BLaER1 treated with 17β-estradiol and CSF1 and Interleukin-3, amounts not matched to agents 10 nM and 100 nM (cell line): ENCODE results near the gene GABBR2.

ENCODE experiments used
- H3K27ac ChIP-seq, 11 experiments: shearing (Covaris generic); formaldehyde crosslinking; 2 replicates each; pipeline ENCODE4 v1.8.1; 2022
- H3K27me3 ChIP-seq, 11 experiments: shearing (Covaris generic); formaldehyde crosslinking; 2 replicates each; pipeline ENCODE4 v1.8.1; 2022
- H3K36me3 ChIP-seq, 11 experiments: shearing (Covaris generic); formaldehyde crosslinking; 2 replicates each; pipeline ENCODE4 v1.8.1; 2022
- H3K4me1 ChIP-seq, 10 experiments: shearing (Covaris generic); formaldehyde crosslinking; 2 replicates each; pipeline ENCODE4 v1.8.1; 2022
- H3K4me2 ChIP-seq, 11 experiments: shearing (Covaris generic); formaldehyde crosslinking; 2 replicates each; pipeline ENCODE4 v1.8.1; 2022
- H3K4me3 ChIP-seq, 10 experiments: shearing (Covaris generic); formaldehyde crosslinking; 2 replicates each; pipeline ENCODE4 v1.8.1; 2022
- H3K9ac ChIP-seq, 11 experiments: shearing (Covaris generic); formaldehyde crosslinking; 2 replicates each; pipeline ENCODE4 v1.8.1; 2022
- H3K9me3 ChIP-seq, 11 experiments: shearing (Covaris generic); formaldehyde crosslinking; replicated peaks in 1 of 11; 2 replicates each; pipeline ENCODE4 v1.8.1; 2022
- H4K20me1 ChIP-seq, 11 experiments: shearing (Covaris generic); formaldehyde crosslinking; 2 replicates each; pipeline ENCODE4 v1.8.1; 2022
- Cebpa-rat ChIP-seq, 11 experiments: shearing (Covaris generic); IDR thresholded peaks; 2 replicates each; pipeline ENCODE4 v1.8.1; 2022

The GABBR2 gene

GRCh38 chr9:98442114-98442513 is 266.6 kb downstream of the GABBR2 start:
- H3K9me3 ChIP-seq: no peaks in the 10 kb centered on the region

DNA sequence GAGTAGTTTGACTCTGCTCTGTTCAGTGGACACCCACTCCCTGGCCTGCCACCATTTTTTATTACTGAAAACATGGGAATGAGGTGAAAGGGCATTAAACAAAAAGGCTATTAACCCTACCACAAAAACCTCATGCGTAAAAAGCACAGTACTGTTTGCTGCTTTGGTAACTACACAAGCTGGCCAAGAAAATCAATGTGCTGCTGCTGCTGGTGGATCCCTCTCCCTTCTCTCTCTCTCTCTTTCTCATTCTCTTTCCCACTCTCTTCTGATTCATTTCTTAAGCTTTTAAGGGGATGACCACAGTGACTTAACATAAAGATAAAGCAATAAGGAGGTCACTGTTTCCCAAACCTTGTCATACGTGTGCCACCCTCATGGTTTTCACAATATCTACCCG is 270.1 kb downstream of the GABBR2 start:
- H3K4me1 ChIP-seq: no peaks in the 10 kb centered on the region
- no peak overlapping the region for H3K4me2 ChIP-seq
- no peaks in the 10 kb centered on the region for H4K20me1 ChIP-seq
- no peak overlapping the region for H3K9ac ChIP-seq
- no peaks in the 10 kb centered on the region; a peak in 1 of 22 replicates for H3K9me3 ChIP-seq
- H3K27ac ChIP-seq: no peak overlapping the region
- H3K27me3 ChIP-seq: no peaks in the 10 kb centered on the region
- no peak overlapping the region for H3K4me3 ChIP-seq
- no peak for TF ChIP-seq Cebpa-rat (IDR thresholded peaks at IDR 0.05)
- H3K36me3 ChIP-seq: no peaks in the 10 kb centered on the region

More at GRCh38 chr9:98442114-98442513, 266.6 kb downstream of the GABBR2 start:
- no peak overlapping the region for H3K27ac ChIP-seq
- no peaks in the 10 kb centered on the region for H4K20me1 ChIP-seq
- no peaks in the 10 kb centered on the region for H3K4me1 ChIP-seq
- no peak overlapping the region for H3K4me2 ChIP-seq
- no peaks in the 10 kb centered on the region for H3K36me3 ChIP-seq
- TF ChIP-seq Cebpa-rat (IDR thresholded peaks at IDR 0.05): no peak
- no peaks in the 10 kb centered on the region for H3K27me3 ChIP-seq
- H3K9ac ChIP-seq: no peak overlapping the region
- no peak overlapping the region for H3K4me3 ChIP-seq

DNA sequence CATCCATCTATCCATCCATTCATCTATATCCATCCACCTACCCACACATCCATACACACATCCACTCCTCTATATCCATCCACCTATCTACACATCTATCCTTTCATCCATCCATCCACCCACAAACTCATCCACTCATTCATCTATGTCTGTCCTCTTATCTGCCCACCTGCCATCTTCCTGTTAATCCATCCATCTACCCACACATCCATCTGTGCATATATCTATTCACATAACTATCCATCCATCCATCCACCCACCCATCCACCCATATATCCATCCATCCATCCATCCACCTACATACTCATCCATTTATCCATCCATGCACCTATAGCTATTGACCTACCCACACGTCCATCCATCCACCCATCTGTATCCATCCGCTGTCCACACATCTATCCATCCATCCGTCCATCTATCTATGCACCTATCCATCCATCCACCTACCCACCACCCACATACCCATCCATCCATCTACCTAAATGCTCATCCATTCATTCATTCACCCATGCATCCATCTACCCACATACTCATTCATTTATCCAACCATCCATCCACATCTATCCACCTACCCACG is 271.2 kb downstream of the GABBR2 start:
- Histone ChIP-seq H3K9ac (no peak overlapping the region), H3K27me3 (no peaks in the 10 kb centered on the region), H3K4me1 (no peaks in the 10 kb centered on the region), H4K20me1 (no peaks in the 10 kb centered on the region), H3K4me2 (no peak overlapping the region), H3K9me3 (no peaks in the 10 kb centered on the region; a peak in 1 of 22 replicates), H3K4me3 (no peak overlapping the region), H3K36me3 (no peaks in the 10 kb centered on the region), H3K27ac (no peak overlapping the region)
- TF ChIP-seq Cebpa-rat (IDR thresholded peaks at IDR 0.05): no peak

- H3K36me3 ChIP-seq: no peaks in the 10 kb centered on the region
- H4K20me1 ChIP-seq: no peaks in the 10 kb centered on the region
- no peak for TF ChIP-seq Cebpa-rat (IDR thresholded peaks at IDR 0.05)
Measured at GRCh38 chr9:98432960-98433359, 275.8 kb downstream of the GABBR2 start.

DNA sequence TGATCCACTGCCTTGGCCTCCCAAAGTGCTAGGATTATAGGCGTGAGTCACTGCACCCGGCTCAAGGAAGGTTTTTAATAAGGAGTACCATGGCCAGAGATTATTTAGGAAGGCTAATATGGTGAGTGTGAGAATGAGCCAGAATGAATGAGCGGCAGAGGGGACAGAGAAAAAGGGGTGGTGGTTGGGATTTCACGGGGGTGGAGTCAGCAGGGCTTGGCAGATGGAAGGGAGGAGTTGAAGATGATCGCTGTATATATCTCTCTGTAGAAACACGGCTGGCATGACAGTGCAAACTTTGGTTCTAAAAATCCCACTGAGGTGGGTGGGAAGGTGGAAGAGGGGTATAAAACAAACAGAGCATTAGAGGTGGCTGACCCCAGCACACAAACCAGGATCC is 276.6 kb downstream of the GABBR2 start:
- Histone ChIP-seq H3K4me3 (no peak overlapping the region), H3K27ac (no peak overlapping the region), H3K4me1 (peaks cover 0 to 35% (median 6%) of the 10 kb centered on the region in 10 experiments; a peak in 12 of 20 replicates)

More at GRCh38 chr9:98432960-98433359, 275.8 kb downstream of the GABBR2 start:
- Histone ChIP-seq H3K9ac (no peak overlapping the region), H3K4me1 (peaks cover 0 to 35% (median 6%) of the 10 kb centered on the region in 10 experiments; a peak in 12 of 20 replicates), H3K4me3 (no peak overlapping the region), H3K27me3 (no peaks in the 10 kb centered on the region), H3K4me2 (no peak overlapping the region), H3K27ac (no peak overlapping the region), H3K9me3 (peaks cover 0 to 6% (median 0%) of the 10 kb centered on the region in 11 experiments; a peak in 5 of 22 replicates)

GRCh38 chr9:98430535-98431292 is 278.0 kb downstream of the GABBR2 start:
- H3K4me1 ChIP-seq: peaks cover 0 to 35% (median 6%) of the 10 kb centered on the region in 10 experiments; a peak in 12 of 20 replicates
- H4K20me1 ChIP-seq: no peaks in the 10 kb centered on the region
- no peaks in the 10 kb centered on the region for H3K27me3 ChIP-seq
- no peak overlapping the region for H3K4me3 ChIP-seq
- H3K9me3 ChIP-seq: peaks cover 0 to 7% (median 0%) of the 10 kb centered on the region in 11 experiments; a peak in 5 of 22 replicates
- no peaks in the 10 kb centered on the region for H3K36me3 ChIP-seq
- H3K9ac ChIP-seq: no peak overlapping the region; a peak in 2 of 22 replicates
- no peak for TF ChIP-seq Cebpa-rat (IDR thresholded peaks at IDR 0.05)
- peak overlapping the region in 3 of 11 experiments; percentile 52 to 61 (median 59); a peak in 6 of 22 replicates for H3K4me2 ChIP-seq
- peak overlapping the region in 2 of 11 experiments; percentile 10 to 20; a peak in 3 of 22 replicates for H3K27ac ChIP-seq

More for the DNA sequence above, 276.6 kb downstream of the GABBR2 start:
- Histone ChIP-seq H3K9me3 (peaks cover 0 to 7% (median 0%) of the 10 kb centered on the region in 11 experiments; a peak in 5 of 22 replicates), H3K9ac (no peak overlapping the region), H3K36me3 (no peaks in the 10 kb centered on the region), H4K20me1 (no peaks in the 10 kb centered on the region), H3K4me2 (no peak overlapping the region), H3K27me3 (no peaks in the 10 kb centered on the region)
- no peak for TF ChIP-seq Cebpa-rat (IDR thresholded peaks at IDR 0.05)

DNA sequence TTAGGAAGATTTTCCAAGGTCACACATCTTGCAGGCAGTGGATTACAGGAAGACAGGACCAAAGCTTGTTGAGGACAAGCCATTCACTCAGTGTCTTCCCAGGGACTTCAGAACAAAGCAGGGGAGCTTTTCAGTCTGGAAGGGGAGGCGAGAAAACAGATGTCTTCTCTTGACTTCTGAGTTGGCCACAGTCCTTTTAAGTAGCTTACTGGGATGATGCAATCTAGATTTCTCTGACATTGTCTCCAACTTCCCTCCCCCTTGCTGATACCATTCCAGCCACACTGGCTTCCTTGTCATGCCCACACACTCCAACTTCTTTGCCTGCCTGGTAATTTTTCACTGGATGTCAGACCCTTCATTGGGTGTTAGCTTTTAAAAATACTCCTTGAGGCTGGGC is 279.1 kb downstream of the GABBR2 start:
- no peaks in the 10 kb centered on the region for H3K36me3 ChIP-seq
- peak overlapping the region in 6 of 11 experiments; percentile 19 to 61 (median 44); a peak in 10 of 22 replicates for H3K4me2 ChIP-seq
- peak in 7 of 11 experiments; percentile 19 to 61 (median 39); a peak in 5 of 22 replicates for TF ChIP-seq Cebpa-rat (IDR thresholded peaks at IDR 0.05)
- peak overlapping the region in 2 of 11 experiments; percentile 6 to 10; a peak in 3 of 22 replicates for H3K27ac ChIP-seq
- H3K27me3 ChIP-seq: no peaks in the 10 kb centered on the region
- no peak overlapping the region for H3K9ac ChIP-seq
- H3K4me1 ChIP-seq: peaks cover 0 to 35% (median 6%) of the 10 kb centered on the region in 10 experiments; a peak in 12 of 20 replicates
- H4K20me1 ChIP-seq: no peaks in the 10 kb centered on the region
- H3K4me3 ChIP-seq: no peak overlapping the region
- peaks cover 0 to 7% (median 0%) of the 10 kb centered on the region in 11 experiments; a peak in 4 of 22 replicates for H3K9me3 ChIP-seq

- no peak for TF ChIP-seq Cebpa-rat (IDR thresholded peaks at IDR 0.05)
- no peaks in the 10 kb centered on the region for H3K36me3 ChIP-seq
- no peak overlapping the region for H3K9ac ChIP-seq
- H3K27me3 ChIP-seq: no peaks in the 10 kb centered on the region
- H4K20me1 ChIP-seq: no peaks in the 10 kb centered on the region
- peak overlapping the region in 2 of 11 experiments; percentile 14 to 52; a peak in 3 of 22 replicates for H3K4me2 ChIP-seq
- peaks cover 0 to 35% (median 6%) of the 10 kb centered on the region in 10 experiments; a peak in 12 of 20 replicates for H3K4me1 ChIP-seq
- H3K27ac ChIP-seq: no peak overlapping the region
- H3K4me3 ChIP-seq: no peak overlapping the region
- H3K9me3 ChIP-seq: peaks cover 0 to 7% (median 0%) of the 10 kb centered on the region in 11 experiments; a peak in 4 of 22 replicates
Measured at GRCh38 chr9:98428454-98428853, 280.3 kb downstream of the GABBR2 start.

GRCh38 chr9:98427491-98427890 is 281.2 kb downstream of the GABBR2 start:
- no peak overlapping the region for H3K4me3 ChIP-seq
- H3K27ac ChIP-seq: no peak overlapping the region
- no peaks in the 10 kb centered on the region for H3K27me3 ChIP-seq
- TF ChIP-seq Cebpa-rat (IDR thresholded peaks at IDR 0.05): no peak
- peaks cover 0 to 35% (median 6%) of the 10 kb centered on the region in 10 experiments; a peak in 12 of 20 replicates for H3K4me1 ChIP-seq
- no peak overlapping the region for H3K4me2 ChIP-seq
- H3K36me3 ChIP-seq: no peaks in the 10 kb centered on the region
- no peak overlapping the region for H3K9ac ChIP-seq
- H4K20me1 ChIP-seq: no peaks in the 10 kb centered on the region
- H3K9me3 ChIP-seq: peaks cover 0 to 7% (median 0%) of the 10 kb centered on the region in 11 experiments; a peak in 4 of 22 replicates
